ENCODE results near the gene PURA.

GRCh38 chr5:140148508-140148907, 34.6 kb downstream of the PURA start:
- no peak for TF ChIP-seq POLR2A (IDR thresholded peaks at IDR 0.05; ENCODE audit: low read depth, low read length)
- no peak for TF ChIP-seq POLR2AphosphoS5 (IDR thresholded peaks at IDR 0.05; ENCODE audit: insufficient read depth, low read depth, low read length)
- TF ChIP-seq CTCF (IDR thresholded peaks at IDR 0.05; ENCODE audit: extremely low read depth in 1 of 2, insufficient read depth in 1 of 2, low read depth in 1 of 2, low read length in 2 of 2): peak in 1 of 2 donors; percentile 3
- TF ChIP-seq MAX (IDR thresholded peaks at IDR 0.05; ENCODE audit: insufficient read depth, insufficient read length): no peak
- TF ChIP-seq EZH2 (IDR thresholded peaks at IDR 0.05; ENCODE audit: borderline replicate concordance, low read depth, low read length, severe bottlenecking): no peak
- no peak for TF ChIP-seq FOS (IDR thresholded peaks at IDR 0.05; ENCODE audit: borderline replicate concordance, insufficient read depth, low read length)
